ENCODE results near the gene TGFB2.

The TGFB2 gene

GRCh38 chr1:218339267-218339831, 5.8 kb upstream of the TGFB2 start:
- Histone ChIP-seq H3K9me3 (ENCODE audit: control insufficient read depth in 1 of 2, low read length in 2 of 2) (no peaks in the 10 kb centered on the region), H3K27me3 (ENCODE audit: low read depth, low read length) (no peaks in the 10 kb centered on the region), H3K36me3 (ENCODE audit: control insufficient read depth in 1 of 2, insufficient read depth in 2 of 2, low read length in 2 of 2) (no peaks in the 10 kb centered on the region), H3K4me3 (ENCODE audit: low read depth in 1 of 2, low read length in 2 of 2) (no peak overlapping the region), H3K27ac (ENCODE audit: low read length) (no peak overlapping the region), H3K4me1 (ENCODE audit: control insufficient read depth in 1 of 2, insufficient read depth in 2 of 2, low read length in 2 of 2) (no peaks in the 10 kb centered on the region)

- peaks cover 0 to 5% of the 10 kb centered on the region in 2 donors for H3K4me1 ChIP-seq (ENCODE audit: control insufficient read depth in 1 of 2, insufficient read depth in 2 of 2, low read length in 2 of 2)
- no peaks in the 10 kb centered on the region for H3K36me3 ChIP-seq (ENCODE audit: control insufficient read depth in 1 of 2, insufficient read depth in 2 of 2, low read length in 2 of 2)
Measured at GRCh38 chr1:218341325-218341724, 3.8 kb upstream of the TGFB2 start.

GRCh38 chr1:218342091-218342490, 3.0 kb upstream of the TGFB2 start:
- Histone ChIP-seq H3K4me3 (ENCODE audit: low read depth in 1 of 2, low read length in 2 of 2) (no peak overlapping the region), H3K27me3 (ENCODE audit: low read depth, low read length) (peaks cover 2% of the 10 kb centered on the region), H3K9me3 (ENCODE audit: control insufficient read depth in 1 of 2, low read length in 2 of 2) (no peaks in the 10 kb centered on the region), H3K36me3 (ENCODE audit: control insufficient read depth in 1 of 2, insufficient read depth in 2 of 2, low read length in 2 of 2) (no peaks in the 10 kb centered on the region), H3K4me1 (ENCODE audit: control insufficient read depth in 1 of 2, insufficient read depth in 2 of 2, low read length in 2 of 2) (peaks cover 0 to 5% of the 10 kb centered on the region in 2 donors), H3K27ac (ENCODE audit: low read length) (no peak overlapping the region)

More at GRCh38 chr1:218341325-218341724, 3.8 kb upstream of the TGFB2 start:
- no peak overlapping the region for H3K4me3 ChIP-seq (ENCODE audit: low read depth in 1 of 2, low read length in 2 of 2)
- H3K27ac ChIP-seq (ENCODE audit: low read length): no peak overlapping the region
- no peaks in the 10 kb centered on the region for H3K9me3 ChIP-seq (ENCODE audit: control insufficient read depth in 1 of 2, low read length in 2 of 2)
- H3K27me3 ChIP-seq (ENCODE audit: low read depth, low read length): no peaks in the 10 kb centered on the region

- Histone ChIP-seq H3K4me1 (ENCODE audit: control insufficient read depth in 1 of 2, insufficient read depth in 2 of 2, low read length in 2 of 2) (peaks cover 0 to 12% of the 10 kb centered on the region in 2 donors), H3K9me3 (ENCODE audit: control insufficient read depth in 1 of 2, low read length in 2 of 2) (no peaks in the 10 kb centered on the region), H3K36me3 (ENCODE audit: control insufficient read depth in 1 of 2, insufficient read depth in 2 of 2, low read length in 2 of 2) (no peaks in the 10 kb centered on the region), H3K4me3 (ENCODE audit: low read depth in 1 of 2, low read length in 2 of 2) (peak overlapping the region; percentile 73 to 86), H3K27ac (ENCODE audit: low read length) (peak overlapping the region; percentile 95), H3K27me3 (ENCODE audit: low read depth, low read length) (peaks cover 4% of the 10 kb centered on the region)
Measured at GRCh38 chr1:218345673-218346390, 696 bp downstream of the TGFB2 start.

- peaks cover 0 to 15% of the 10 kb centered on the region in 2 donors for H3K4me1 ChIP-seq (ENCODE audit: control insufficient read depth in 1 of 2, insufficient read depth in 2 of 2, low read length in 2 of 2)
- H3K4me3 ChIP-seq (ENCODE audit: low read depth in 1 of 2, low read length in 2 of 2): peak overlapping the region; percentile 73 to 86
- H3K9me3 ChIP-seq (ENCODE audit: control insufficient read depth in 1 of 2, low read length in 2 of 2): no peaks in the 10 kb centered on the region
- H3K36me3 ChIP-seq (ENCODE audit: control insufficient read depth in 1 of 2, insufficient read depth in 2 of 2, low read length in 2 of 2): no peaks in the 10 kb centered on the region
- peaks cover 4% of the 10 kb centered on the region for H3K27me3 ChIP-seq (ENCODE audit: low read depth, low read length)
- H3K27ac ChIP-seq (ENCODE audit: low read length): peak overlapping the region; percentile 95
Measured at GRCh38 chr1:218346391-218347204, 1.5 kb downstream of the TGFB2 start.

GRCh38 chr1:218347336-218347722, 2.2 kb downstream of the TGFB2 start:
- H3K36me3 ChIP-seq (ENCODE audit: control insufficient read depth in 1 of 2, insufficient read depth in 2 of 2, low read length in 2 of 2): no peaks in the 10 kb centered on the region
- peaks cover 4% of the 10 kb centered on the region for H3K27me3 ChIP-seq (ENCODE audit: low read depth, low read length)
- peaks cover 0 to 15% of the 10 kb centered on the region in 2 donors for H3K4me1 ChIP-seq (ENCODE audit: control insufficient read depth in 1 of 2, insufficient read depth in 2 of 2, low read length in 2 of 2)
- peak overlapping the region; percentile 73 to 86 for H3K4me3 ChIP-seq (ENCODE audit: low read depth in 1 of 2, low read length in 2 of 2)
- no peaks in the 10 kb centered on the region for H3K9me3 ChIP-seq (ENCODE audit: control insufficient read depth in 1 of 2, low read length in 2 of 2)
- peak overlapping the region; percentile 95 for H3K27ac ChIP-seq (ENCODE audit: low read length)

GRCh38 chr1:218347723-218348627, 2.8 kb downstream of the TGFB2 start:
- Histone ChIP-seq H3K9me3 (ENCODE audit: control insufficient read depth in 1 of 2, low read length in 2 of 2) (no peaks in the 10 kb centered on the region), H3K27me3 (ENCODE audit: low read depth, low read length) (peaks cover 4% of the 10 kb centered on the region), H3K4me1 (ENCODE audit: control insufficient read depth in 1 of 2, insufficient read depth in 2 of 2, low read length in 2 of 2) (peaks cover 0 to 15% of the 10 kb centered on the region in 2 donors), H3K36me3 (ENCODE audit: control insufficient read depth in 1 of 2, insufficient read depth in 2 of 2, low read length in 2 of 2) (no peaks in the 10 kb centered on the region), H3K4me3 (ENCODE audit: low read depth in 1 of 2, low read length in 2 of 2) (peak overlapping the region; percentile 73 to 86), H3K27ac (ENCODE audit: low read length) (peak overlapping the region; percentile 95)

GRCh38 chr1:218348628-218349071, 3.5 kb downstream of the TGFB2 start:
- peaks cover 4% of the 10 kb centered on the region for H3K27me3 ChIP-seq (ENCODE audit: low read depth, low read length)
- H3K4me1 ChIP-seq (ENCODE audit: control insufficient read depth in 1 of 2, insufficient read depth in 2 of 2, low read length in 2 of 2): peaks cover 0 to 15% of the 10 kb centered on the region in 2 donors
- peak overlapping the region; percentile 95 for H3K27ac ChIP-seq (ENCODE audit: low read length)
- H3K4me3 ChIP-seq (ENCODE audit: low read depth in 1 of 2, low read length in 2 of 2): peak overlapping the region; percentile 73 to 86
- no peaks in the 10 kb centered on the region for H3K36me3 ChIP-seq (ENCODE audit: control insufficient read depth in 1 of 2, insufficient read depth in 2 of 2, low read length in 2 of 2)
- H3K9me3 ChIP-seq (ENCODE audit: control insufficient read depth in 1 of 2, low read length in 2 of 2): no peaks in the 10 kb centered on the region

GRCh38 chr1:218349348-218350034, 4.4 kb downstream of the TGFB2 start:
- peak overlapping the region; percentile 73 to 86 for H3K4me3 ChIP-seq (ENCODE audit: low read depth in 1 of 2, low read length in 2 of 2)
- H3K36me3 ChIP-seq (ENCODE audit: control insufficient read depth in 1 of 2, insufficient read depth in 2 of 2, low read length in 2 of 2): no peaks in the 10 kb centered on the region
- no peaks in the 10 kb centered on the region for H3K9me3 ChIP-seq (ENCODE audit: control insufficient read depth in 1 of 2, low read length in 2 of 2)
- H3K27ac ChIP-seq (ENCODE audit: low read length): peak overlapping the region; percentile 95
- peaks cover 0 to 15% of the 10 kb centered on the region in 2 donors for H3K4me1 ChIP-seq (ENCODE audit: control insufficient read depth in 1 of 2, insufficient read depth in 2 of 2, low read length in 2 of 2)
- H3K27me3 ChIP-seq (ENCODE audit: low read depth, low read length): peaks cover 4% of the 10 kb centered on the region

GRCh38 chr1:218350035-218350525, 4.9 kb downstream of the TGFB2 start:
- H3K4me1 ChIP-seq (ENCODE audit: control insufficient read depth in 1 of 2, insufficient read depth in 2 of 2, low read length in 2 of 2): peaks cover 0 to 10% of the 10 kb centered on the region in 2 donors
- no peaks in the 10 kb centered on the region for H3K36me3 ChIP-seq (ENCODE audit: control insufficient read depth in 1 of 2, insufficient read depth in 2 of 2, low read length in 2 of 2)
- H3K4me3 ChIP-seq (ENCODE audit: low read depth in 1 of 2, low read length in 2 of 2): peak overlapping the region; percentile 73 to 86
- H3K27ac ChIP-seq (ENCODE audit: low read length): peak overlapping the region; percentile 33
- no peaks in the 10 kb centered on the region for H3K9me3 ChIP-seq (ENCODE audit: control insufficient read depth in 1 of 2, low read length in 2 of 2)
- H3K27me3 ChIP-seq (ENCODE audit: low read depth, low read length): peaks cover 4% of the 10 kb centered on the region

Measured in muscle layer of duodenum (tissue), 2 donors.